ENCODE results near the gene CEACAM1.
"Not testable (repeated sequence)": the region's sequence is repeated elsewhere in the genome, so short reads cannot be mapped to it uniquely, and the experiment has no call there.

- TF ChIP-seq GATA1 (IDR thresholded peaks at IDR 0.05; ENCODE audit: low read depth, low read length); POLR2A (IDR thresholded peaks at IDR 0.05; ENCODE audit: low read length): not testable (repeated sequence)
These were observed 67.0 kb downstream of the CEACAM1 start for GRCh38 chr19:42461231-42461630.
